Measurements from ENCODE around the gene NOS2.
"Not testable (repeated sequence)": the region's sequence is repeated elsewhere in the genome, so short reads cannot be mapped to it uniquely, and the experiment has no call there.

Gene NOS2

DNA sequence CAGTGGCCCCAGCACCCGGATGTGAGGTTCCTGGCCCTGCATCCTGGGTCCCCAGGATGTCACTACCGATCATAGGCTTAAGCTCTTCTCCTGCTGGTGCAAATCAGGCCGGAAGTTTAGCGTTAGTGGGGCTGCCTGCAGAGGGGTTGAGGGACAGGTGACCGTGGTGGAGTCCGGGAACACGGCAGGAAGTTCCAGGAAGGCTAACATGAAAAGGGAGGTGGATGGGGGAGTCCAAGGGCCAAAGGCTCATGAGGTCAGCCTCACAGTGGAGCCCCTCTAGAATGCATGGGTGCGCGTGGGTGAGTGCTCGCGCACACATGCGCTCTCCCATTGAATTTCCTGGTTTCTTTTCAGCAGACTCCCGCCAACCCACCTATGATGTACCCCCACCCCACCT lies 46.6 kb downstream of the NOS2 start:
- DNase-seq: not testable (repeated sequence)

DNA sequence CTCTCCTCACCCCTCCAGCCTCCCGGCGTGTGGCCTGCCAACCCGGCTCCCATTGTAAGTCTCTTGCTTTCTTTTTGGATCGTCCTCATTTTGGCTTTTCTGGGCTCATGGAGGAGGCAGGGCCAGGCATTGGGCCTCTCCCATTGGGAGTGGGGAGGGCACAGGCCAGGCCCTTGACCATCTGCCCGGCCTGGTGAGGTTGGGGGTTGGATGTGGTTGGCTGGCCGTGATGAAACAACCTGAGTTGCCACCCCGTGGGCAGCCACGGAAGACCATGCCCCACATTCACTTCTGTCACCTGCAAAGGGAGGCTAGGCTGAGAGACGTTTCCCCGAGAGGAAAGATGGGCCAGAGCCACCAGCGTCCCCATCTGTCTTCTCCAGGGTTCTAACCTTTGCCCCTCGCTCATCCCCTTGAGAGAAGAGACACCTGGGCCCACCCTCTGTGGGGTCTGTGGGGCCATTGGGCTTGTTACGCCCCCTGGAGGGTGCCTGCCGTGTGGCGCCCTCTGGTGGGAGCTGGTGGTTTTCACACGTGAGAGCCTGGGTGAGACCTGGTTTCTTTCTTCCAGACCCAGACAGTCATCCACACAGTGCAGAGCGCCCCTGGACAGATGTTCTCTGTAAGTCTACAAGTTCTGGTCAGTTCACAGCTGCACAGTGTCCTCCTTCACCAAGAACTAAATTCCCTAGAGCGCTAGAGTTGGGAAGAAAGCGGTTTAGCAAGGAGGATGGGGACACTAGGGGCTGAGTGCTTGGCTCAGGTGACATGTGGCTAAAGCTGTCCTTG lies 47.3 kb downstream of the NOS2 start:
- DNase-seq: not testable (repeated sequence)

DNA sequence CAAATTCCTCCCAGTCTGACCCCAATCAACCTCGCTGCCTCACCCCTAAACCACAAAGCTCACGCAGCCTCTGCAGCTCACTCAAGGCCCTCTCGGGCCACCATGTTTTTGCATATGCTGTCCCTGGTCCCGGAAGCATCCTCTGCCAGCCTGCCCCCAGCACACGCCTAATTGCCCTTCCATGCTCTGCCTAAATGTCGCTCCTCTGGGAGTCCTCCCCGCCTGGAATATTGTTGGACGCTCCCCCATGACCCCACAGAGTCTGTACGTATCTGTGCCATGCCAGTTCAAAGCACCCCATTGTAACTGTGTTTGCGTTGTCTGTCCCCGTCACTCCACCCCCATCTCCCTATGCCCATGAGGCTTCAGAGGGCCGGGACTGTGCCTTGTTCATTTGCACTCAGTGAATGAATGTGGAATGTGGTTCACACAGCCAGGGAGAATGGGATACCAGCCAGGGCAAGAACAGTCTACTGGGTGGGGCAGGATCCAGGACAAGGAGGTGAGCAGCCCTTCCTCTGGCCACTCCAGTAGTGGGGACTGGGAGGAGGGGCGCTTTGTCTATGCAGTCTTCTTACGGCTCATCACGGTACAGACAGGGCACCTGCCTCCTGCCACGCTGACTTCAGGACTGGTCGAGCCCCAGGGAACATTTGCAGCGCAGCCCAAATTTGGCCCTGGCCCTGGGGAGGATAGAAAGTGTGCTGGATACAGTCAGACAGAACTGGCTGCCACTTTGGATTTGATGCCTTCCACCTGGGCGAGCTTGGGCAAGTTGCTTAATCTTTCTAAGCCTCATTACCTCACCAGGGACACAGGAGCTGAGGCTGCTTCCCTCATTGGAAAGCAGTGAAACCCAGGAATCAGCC lies 48.5 kb downstream of the NOS2 start:
- no peak for DNase-seq

DNA sequence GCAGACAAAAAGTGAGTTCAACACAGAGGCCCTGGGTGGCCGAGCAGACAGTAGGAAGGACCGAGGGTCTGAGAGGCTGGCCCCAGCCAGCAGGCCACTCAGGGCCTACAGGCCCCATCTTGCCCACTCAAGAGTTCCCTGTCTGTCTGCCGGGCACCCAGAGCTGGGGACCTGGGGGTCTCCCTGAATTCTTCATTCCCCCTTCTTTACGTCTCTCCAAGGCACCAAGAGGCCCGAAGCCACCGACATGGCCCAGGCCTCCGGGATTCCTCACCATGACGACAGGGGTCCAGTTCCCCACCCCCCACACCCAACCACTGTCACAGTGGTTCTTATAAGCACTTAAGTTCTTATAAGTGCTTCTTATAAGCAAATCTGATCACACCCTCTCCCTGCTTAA lies 49.2 kb downstream of the NOS2 start:
- no peak for DNase-seq

DNA sequence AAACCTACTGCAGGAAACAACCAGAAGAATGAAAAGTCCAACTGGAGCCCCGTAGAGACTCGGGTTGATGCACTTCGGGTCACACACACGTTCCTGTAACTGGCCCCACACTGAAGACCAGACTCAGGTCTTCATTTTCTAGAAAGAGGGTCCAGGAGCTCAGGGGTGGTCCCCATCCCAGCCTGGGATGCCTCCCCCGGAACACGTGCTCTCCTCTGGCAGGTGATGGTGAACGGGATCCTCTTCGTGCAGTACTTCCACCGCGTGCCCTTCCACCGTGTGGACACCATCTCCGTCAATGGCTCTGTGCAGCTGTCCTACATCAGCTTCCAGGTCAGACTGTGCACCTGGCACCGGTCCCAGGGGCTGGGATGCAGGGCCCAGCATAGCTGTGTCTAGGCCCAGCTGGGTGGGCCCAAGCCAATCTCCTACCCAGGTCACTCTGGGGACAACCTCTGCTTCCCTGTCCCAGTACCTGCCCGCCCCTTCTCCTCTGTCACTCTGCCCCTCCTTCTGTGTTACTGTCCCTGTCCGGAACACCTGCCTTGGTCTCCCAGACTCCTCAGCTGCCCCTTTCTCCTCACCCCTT lies 50.7 kb downstream of the NOS2 start:
- DNase-seq: not testable (repeated sequence)

DNA sequence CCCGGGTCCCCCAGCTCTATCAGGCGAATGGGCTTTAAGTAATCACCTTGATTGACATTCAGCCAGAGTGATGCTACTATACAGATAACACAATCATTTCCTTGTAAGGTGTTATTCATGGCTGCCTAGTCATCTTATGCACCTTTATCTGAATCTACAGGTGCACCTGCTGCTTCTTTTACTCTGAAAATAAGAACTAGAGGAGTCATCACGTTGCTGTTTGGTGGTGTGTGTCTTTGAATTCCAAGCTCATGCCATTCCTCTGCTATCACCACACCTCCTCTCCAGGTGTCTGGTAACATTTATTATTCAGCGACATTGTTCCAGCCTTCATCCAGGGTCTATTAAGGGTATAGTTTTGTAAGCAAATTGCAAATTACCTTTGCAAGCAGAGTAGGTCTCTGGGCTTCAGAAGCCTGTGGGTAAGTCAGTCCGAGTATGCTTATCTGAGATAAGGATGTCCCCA lies 51.9 kb downstream of the NOS2 start:
- no peak for DNase-seq

DNA sequence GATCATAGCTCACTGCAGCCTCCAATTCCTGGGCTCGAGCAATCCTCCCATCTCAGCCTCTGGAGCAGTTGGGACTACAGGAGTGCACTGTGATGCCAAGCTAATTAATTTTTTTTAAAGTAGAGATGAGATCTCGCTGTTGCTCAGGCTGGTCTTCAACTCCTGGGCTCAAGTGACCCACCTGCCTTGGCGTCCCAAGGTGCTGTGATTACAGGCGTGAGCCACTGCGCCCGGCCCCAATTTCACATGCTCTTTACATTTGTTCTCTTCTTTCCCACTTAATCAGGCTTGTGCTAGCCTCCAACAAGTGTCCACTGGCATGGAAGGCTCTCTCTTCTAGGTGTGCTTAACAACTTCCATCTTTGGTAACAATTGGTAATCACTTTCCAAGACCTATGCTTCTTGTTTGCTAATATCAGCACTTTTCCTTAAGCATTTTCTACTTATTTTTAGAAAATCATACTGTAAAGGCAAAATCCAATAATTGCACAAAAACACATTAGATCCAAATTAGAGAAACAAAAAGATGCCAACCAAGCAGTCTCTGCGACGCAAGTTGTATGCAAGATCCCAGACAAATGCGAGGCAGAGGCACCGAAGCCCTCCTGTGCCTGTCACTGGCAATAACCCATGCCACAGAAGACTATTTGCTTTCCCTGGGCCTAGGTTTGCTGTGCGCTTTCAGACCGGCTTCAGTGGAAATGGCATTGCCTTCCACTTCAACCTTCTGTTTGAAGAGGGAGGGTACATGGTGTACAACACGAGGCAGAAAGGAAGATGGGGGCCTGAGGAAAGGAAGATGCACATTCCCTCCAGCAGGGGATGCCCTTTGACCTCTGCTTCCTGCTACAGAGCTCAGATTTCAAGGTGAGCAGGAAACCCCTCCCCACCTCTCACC lies 52.6 kb downstream of the NOS2 start:
- no peak for DNase-seq

DNA sequence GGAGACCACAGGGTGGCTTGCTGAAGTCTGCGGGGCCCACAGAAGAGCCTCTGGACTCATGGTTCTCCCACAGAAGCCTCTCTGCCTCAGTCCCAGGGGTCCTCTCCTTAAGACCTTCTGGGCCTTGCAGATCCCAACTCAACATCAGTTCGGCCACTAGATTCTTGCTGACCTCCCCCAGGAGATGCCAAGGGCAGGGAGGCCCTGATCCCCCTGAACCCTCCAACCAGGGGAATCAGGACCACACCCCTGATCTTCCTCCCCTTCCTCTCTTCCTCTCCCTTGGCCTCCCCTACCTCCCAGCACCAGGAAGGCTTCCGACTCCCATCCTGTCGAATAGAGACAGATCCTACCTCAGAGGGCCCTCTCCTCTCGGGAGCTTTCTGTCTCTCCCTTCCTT lies 53.4 kb downstream of the NOS2 start:
- no peak for DNase-seq

DNA sequence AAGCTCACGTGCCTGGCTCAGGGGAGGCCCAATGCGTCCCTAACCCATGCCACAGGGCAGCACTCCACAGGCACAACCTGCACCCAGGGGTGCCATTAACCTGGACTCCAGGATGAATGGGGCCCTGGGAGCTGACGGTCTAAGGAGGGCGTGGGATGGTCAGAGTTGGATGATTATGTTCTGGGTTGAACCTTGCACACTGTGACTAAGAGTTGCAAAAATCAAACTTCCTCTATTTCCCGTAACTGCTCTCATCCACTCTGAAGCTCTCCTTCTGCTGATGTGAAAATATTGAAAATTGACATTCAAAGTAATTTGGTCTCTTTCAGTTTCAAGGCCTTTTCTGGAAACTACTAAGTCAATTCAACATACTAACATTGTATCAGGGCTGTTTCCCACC lies 54.0 kb downstream of the NOS2 start:
- not testable (repeated sequence) for DNase-seq

DNA sequence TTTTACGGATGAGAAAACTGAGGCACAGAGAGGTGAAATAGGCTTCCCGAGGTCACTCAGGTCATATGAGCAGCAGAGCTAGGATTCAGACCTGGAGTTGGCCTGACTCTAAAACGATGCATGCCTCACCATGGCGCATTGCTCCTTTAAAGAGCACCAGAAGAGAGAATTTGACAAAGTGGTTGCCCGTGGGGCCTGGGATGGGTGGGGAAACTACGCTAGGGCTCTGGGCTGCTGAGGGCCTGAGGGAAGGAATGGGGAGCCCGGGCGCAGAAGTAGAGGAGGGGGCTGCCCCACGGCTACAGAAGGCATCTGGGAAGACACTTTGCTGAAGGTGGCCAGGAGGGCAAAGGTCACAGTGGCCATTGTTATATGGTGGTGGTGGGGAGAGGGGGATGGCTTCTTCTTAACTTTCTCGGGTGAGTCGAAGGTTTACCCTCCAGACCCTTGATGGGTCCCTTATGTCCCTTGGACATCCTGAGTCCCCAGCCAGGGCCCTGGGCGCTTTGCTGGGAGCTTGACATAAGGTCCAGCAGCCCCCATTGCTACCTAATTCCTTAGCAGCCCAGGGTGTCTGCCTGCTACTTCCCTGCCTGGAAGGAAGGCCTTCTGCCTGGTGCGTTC lies 55.0 kb downstream of the NOS2 start:
- DNase-seq: not testable (repeated sequence)

DNA sequence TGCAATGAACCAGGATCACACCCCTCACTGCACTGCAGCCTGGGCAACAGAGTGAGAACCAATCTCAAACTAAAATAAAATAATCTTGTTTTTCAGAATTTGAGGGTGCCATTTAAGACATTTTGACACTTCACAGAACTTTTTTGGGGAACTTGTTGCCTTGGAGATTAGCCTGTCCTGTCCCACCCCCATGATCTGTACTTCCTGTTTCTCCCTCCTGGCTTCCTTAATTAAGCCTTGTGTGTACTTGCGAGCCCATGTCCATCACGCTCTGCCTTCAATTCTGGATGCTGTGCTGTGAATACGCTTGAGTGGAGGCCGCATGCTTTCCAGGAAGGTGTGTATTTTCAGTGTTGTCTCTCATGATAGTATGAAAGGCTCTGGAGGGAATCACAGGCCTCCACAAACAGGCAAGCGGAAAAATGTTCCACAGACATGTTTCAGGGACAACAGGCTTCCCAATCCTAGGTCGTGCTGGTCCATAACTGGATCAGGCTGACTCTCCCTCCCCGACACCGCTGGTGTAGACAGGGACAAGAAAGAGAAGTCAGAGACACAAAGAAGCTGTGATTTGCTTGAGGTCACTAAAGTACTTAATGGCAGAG lies 56.9 kb downstream of the NOS2 start:
- no peak for DNase-seq

DNA sequence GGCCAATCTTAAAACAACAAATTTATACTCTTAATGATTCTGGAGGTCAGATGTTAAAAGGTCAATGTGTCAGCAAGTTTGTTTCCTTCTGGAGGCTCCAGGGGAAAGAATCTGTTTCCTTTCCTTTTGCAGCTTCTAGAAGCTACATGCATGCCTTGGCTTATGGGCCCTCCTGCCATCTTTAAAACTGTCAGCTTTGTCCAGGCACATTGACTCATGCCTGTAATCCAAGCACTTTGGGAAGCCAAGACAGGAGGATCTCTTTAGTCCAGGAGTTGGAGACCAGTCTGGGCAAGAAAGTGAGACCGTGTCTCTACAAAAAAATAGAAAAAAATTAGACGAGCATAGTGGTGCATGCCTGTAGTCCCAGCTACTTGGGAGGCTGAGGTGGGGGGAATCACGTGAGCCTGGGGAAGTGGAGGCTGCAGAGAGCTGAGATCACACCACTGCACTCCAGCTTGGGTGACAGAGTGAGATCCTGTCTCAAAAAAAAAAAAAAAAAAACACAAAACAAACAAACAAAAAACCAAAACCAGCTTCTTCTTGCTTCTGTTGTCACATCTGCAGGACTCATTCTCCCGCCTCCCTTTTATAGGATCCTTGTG lies 58.3 kb downstream of the NOS2 start:
- DNase-seq: no peak

DNA sequence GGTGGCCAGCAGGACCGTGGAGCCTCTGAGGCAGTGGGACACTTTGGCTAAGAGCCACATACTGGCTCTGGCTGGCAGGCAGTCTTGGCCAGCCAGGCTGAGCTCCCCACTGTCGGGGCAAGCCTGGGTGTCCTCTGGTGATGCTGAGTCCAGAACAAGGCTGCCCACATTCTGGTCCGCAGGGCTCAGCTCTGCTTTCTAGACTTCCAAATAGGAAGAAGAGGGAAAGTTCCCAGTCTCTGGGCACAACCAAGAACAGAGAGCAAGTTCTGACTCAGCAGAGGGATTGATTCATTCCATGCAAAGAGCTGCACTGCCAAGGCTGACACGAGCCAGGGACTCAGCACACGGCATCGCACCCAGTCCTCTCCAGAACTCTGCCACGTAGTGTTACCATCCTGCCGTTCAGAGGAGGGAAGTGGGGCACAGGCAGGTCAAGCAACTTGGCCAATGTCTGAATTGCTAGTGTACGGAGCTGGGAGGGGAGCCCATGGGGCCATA lies 58.9 kb downstream of the NOS2 start:
- no peak for DNase-seq

DNA sequence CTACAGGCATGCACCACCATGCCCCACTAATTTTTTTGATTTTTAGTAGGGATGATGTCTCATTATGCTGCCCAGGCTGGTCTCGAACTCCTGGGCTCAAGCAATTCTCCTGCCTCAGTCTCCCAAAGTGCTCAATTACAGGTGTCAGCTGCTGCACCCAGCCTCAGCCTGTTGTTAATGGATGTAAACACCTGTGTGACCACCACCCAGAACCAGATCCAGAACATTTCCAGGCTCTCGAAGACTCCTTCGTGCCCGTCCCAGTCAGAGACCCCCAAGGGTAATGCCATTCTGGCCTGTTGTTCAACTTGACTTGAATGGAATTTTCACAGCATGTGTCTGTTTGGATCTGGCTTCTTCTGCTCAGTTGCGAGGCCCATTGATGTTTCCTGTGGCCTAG lies 59.8 kb downstream of the NOS2 start:
- not testable (repeated sequence) for DNase-seq

DNA sequence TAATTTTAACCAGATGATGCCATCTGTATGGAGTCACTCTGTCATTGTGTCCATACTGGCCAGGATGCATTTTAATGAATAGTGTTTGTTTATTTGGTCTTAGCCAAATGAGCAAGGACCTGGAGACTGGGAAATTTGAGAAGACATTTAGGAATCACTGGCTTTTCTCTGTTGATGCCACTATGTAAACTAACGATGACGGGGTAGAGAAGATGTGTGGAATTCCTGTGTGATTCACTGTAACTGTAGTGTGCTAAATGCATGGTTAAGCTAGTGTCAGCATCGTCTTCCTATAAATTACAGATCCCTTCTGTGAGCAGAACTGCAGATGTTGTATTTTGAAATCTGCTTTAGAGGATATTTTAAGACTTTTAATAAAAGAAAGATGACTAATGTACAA lies 66.6 kb downstream of the NOS2 start:
- DNase-seq: no peak

DNA sequence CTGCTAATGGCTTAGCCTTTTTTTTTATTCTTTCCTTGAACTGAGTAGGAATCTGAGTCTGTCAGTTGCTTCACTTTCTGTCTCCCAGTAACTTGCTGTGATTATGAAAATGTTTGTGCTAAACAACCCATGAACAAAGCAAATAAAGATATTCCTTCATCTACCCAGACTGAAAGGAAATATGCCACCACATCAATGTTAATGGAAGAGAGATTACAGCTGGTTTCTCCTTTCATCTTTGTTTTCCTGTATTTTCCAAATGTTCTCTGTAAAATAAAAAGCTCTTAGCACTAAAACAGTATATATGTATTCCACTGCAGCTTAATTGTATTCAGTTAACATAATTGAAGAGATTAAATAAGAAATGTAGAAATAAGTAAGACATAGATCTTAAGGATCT lies 67.6 kb downstream of the NOS2 start:
- DNase-seq: not testable (repeated sequence)

DNA sequence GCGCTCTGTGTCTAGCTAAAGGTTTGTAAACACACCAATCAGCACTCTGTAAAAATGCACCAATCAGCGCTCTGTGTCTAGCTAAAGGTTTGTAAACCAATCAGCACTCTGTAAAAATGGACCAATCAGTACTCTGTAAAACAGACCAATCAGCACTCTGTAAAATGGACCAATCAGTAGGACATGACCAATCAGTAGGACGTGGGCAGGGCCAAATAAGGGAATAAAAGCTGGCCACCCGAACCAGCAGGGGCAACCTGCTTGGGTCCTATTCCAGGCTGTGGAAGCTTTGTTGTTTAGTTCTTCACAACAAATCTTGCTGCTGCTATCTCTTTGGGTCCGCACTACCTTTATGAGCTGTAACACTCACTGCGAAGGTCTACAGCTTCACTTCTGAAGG lies 74.3 kb downstream of the NOS2 start:
- not testable (repeated sequence) for DNase-seq

DNA sequence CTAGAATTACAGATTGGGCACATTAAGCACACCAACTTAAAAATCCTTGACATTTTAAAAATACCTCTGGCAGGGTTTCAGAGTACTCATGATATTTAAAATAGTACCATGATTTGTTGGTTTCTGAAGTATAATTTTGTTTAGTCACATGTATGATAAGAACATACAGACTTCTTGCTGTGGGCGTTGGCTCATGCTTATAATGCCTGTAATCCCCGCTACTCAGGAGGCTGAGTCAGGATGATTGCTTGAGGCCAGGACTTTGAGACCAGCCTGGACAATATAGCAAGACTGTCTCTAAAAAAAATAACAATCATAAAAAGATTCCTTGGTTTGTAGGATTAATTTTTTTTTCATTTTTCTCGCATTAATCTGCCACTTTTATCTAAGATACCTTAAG lies 78.5 kb downstream of the NOS2 start:
- DNase-seq: no peak

All from NCI-H1436 treated with DMSO at 0.1 percent for 48 hours (cell line).